Muscle layer of duodenum (tissue), 2 donors: ENCODE data around the gene UBA5.

Experiments used
- H3K27ac ChIP-seq: one replicate; pipeline ENCODE4 v1.7.0; 2013; ENCODE audit warnings: mild to moderate bottlenecking, low read length
- H3K27me3 ChIP-seq: one replicate; pipeline ENCODE4 v1.7.0; 2013; ENCODE audit warnings: low read depth, mild to moderate bottlenecking, control low read depth, low read length
- H3K36me3 ChIP-seq, 2 donors: one replicate each; pipeline ENCODE4 v1.7.0; 2013; ENCODE audit warnings: low read length in 2 of 2, control low read depth in 1 of 2, mild to moderate bottlenecking in 1 of 2; ENCODE audit not compliant: insufficient read depth in 2 of 2, control insufficient read depth in 1 of 2
- H3K4me1 ChIP-seq, 2 donors: one replicate each; pipeline ENCODE4 v1.7.0; 2013; ENCODE audit warnings: low read length in 2 of 2, mild to moderate bottlenecking in 2 of 2, control low read depth in 1 of 2, moderate library complexity in 1 of 2; ENCODE audit not compliant: insufficient read depth in 2 of 2, control insufficient read depth in 1 of 2
- H3K4me3 ChIP-seq, 2 donors: one replicate each; pipeline ENCODE4 v1.7.0; 2013; ENCODE audit warnings: low read length in 2 of 2, low read depth in 1 of 2, mild to moderate bottlenecking in 1 of 2
- H3K9me3 ChIP-seq, 2 donors: one replicate each; pipeline ENCODE4 v1.7.0; 2013; ENCODE audit warnings: low read length in 2 of 2, control low read depth in 1 of 2, mild to moderate bottlenecking in 1 of 2; ENCODE audit not compliant: control insufficient read depth in 1 of 2
- donor health status: healthy.

UBA5 gene

GRCh38 chr3:132654721-132655120 is 5.4 kb upstream of the UBA5 start:
- no peak overlapping the region for H3K4me3 ChIP-seq
- peaks cover 6% of the 10 kb centered on the region in 2 donors for H3K4me1 ChIP-seq
- no peaks in the 10 kb centered on the region for H3K27me3 ChIP-seq
- no peaks in the 10 kb centered on the region for H3K36me3 ChIP-seq
- H3K27ac ChIP-seq = no peak overlapping the region
- H3K9me3 ChIP-seq = no peaks in the 10 kb centered on the region

DNA sequence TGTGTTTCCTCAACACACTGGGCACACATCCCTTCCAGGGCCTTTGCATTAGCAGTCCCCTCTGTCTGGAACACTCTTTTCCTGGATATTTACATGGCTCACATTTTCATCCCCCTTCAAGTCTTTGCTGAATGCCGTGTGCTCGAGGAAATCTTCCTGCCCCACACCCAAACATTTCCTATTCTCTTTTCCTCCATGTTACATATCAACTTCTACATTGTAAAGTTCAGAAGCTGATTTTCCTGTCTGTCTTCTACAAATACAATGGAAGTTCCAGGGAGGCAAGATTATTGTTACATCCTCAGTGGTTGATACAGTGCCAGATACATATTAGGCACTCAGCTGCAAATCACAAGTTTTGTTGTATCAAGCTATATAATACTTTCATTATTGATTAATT is 4.7 kb upstream of the UBA5 start:
- no peak overlapping the region for H3K4me3 ChIP-seq
- no peaks in the 10 kb centered on the region for H3K36me3 ChIP-seq
- H3K9me3 ChIP-seq = no peaks in the 10 kb centered on the region
- H3K27me3 ChIP-seq = no peaks in the 10 kb centered on the region
- no peak overlapping the region for H3K27ac ChIP-seq
- peaks cover 6% of the 10 kb centered on the region in 2 donors for H3K4me1 ChIP-seq

- no peaks in the 10 kb centered on the region for H3K36me3 ChIP-seq
- peaks cover 18 to 19% of the 10 kb centered on the region in 2 donors for H3K4me1 ChIP-seq
- peak overlapping the region; percentile 95 for H3K27ac ChIP-seq
- no peaks in the 10 kb centered on the region for H3K27me3 ChIP-seq
- no peaks in the 10 kb centered on the region for H3K9me3 ChIP-seq
- peak overlapping the region in 1 of 2 donors; percentile 95 for H3K4me3 ChIP-seq
Observed at GRCh38 chr3:132657869-132658747, 2.0 kb upstream of the UBA5 start.

GRCh38 chr3:132659000-132659364 is 1.1 kb upstream of the UBA5 start:
- Histone ChIP-seq H3K27ac (peak overlapping the region; percentile 95), H3K9me3 (no peaks in the 10 kb centered on the region), H3K36me3 (no peaks in the 10 kb centered on the region), H3K4me1 (peaks cover 18 to 19% of the 10 kb centered on the region in 2 donors), H3K4me3 (peak overlapping the region; percentile 78 to 95), H3K27me3 (no peaks in the 10 kb centered on the region)

GRCh38 chr3:132659365-132660051 is 621 bp upstream of the UBA5 start, which contains the start of gene ACAD11:
ACAD11 (minus strand) TSS chr3:132659809; CDS start chr3:132659751, 58 bp downstream.
- H3K36me3 ChIP-seq = no peaks in the 10 kb centered on the region
- no peaks in the 10 kb centered on the region for H3K9me3 ChIP-seq
- H3K4me1 ChIP-seq = peaks cover 18 to 19% of the 10 kb centered on the region in 2 donors
- peak within 1 kb of the TSS; percentile 95 for H3K27ac ChIP-seq
- peak within 1 kb of the TSS; percentile 78 to 95 for H3K4me3 ChIP-seq
- no peaks in the 10 kb centered on the region for H3K27me3 ChIP-seq

DNA sequence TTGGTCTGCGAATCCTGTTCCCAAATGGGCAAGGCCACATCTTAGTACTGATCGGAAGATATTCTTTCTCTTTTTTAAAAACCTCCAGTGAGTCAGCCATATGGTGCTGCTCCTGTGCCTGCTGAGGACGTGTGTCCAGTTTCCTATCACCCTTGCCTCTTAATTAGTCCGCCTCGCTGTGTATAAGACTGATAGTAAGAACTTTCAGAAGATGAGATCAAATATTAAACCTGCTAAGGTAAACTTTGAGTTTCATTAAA is 612 bp downstream of the UBA5 start:
- H3K9me3 ChIP-seq = no peaks in the 10 kb centered on the region
- H3K4me1 ChIP-seq = peaks cover 18 to 19% of the 10 kb centered on the region in 2 donors
- H3K4me3 ChIP-seq = peak overlapping the region; percentile 78 to 95
- peak overlapping the region; percentile 95 for H3K27ac ChIP-seq
- no peaks in the 10 kb centered on the region for H3K36me3 ChIP-seq
- H3K27me3 ChIP-seq = no peaks in the 10 kb centered on the region

DNA sequence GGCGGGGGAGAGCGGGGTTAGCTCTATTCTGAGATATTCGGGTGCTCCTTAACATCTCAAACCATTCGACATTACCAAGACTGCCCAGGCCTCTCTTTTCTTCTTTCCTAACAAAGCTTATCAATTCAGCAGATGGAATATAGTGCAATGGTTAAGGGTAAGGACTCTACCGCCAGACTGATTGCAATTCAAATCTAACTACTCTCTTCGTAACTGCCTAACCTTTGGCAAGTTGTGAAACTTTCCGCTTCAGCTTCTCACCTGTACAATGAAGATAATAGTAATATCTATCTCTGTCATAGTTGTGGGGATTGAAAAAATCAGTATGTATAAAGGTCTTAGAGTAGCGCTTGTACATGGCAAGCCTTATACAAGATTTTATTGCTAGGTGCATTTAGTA is 972 bp downstream of the UBA5 start:
- peak overlapping the region; percentile 95 for H3K27ac ChIP-seq
- no peaks in the 10 kb centered on the region for H3K36me3 ChIP-seq
- no peaks in the 10 kb centered on the region for H3K27me3 ChIP-seq
- peaks cover 18 to 19% of the 10 kb centered on the region in 2 donors for H3K4me1 ChIP-seq
- H3K9me3 ChIP-seq = no peaks in the 10 kb centered on the region
- H3K4me3 ChIP-seq = peak overlapping the region; percentile 78 to 95

GRCh38 chr3:132662212-132662611 is 2.1 kb downstream of the UBA5 start:
- Histone ChIP-seq H3K27me3 (no peaks in the 10 kb centered on the region), H3K36me3 (peaks cover 0 to 5% of the 10 kb centered on the region in 2 donors), H3K9me3 (no peaks in the 10 kb centered on the region), H3K4me3 (peak overlapping the region in 1 of 2 donors; percentile 95), H3K27ac (no peak overlapping the region), H3K4me1 (peaks cover 18 to 19% of the 10 kb centered on the region in 2 donors)

DNA sequence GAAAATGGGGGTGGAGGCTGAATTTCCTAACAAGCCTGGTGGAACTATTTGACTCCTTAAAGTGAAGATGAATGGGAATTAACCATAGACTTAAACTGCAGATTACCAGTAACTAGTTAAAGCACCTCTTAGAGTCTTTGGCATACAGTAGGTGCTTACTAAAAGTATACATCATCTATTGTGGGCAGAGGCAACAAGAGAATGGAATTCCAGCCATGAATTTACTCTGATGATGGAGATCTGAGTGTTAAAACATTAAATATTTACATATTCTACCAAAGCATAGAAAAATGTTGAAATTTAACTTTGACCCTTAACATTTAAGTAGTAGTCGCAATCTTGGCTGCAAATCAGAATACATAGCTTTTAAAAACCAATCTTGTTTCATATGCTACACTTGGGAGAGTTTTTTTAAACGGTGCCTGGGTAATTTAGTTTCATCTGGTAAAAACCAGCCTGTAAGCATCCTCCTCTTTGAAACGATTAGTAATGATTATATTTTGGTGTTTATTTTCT is 5.2 kb downstream of the UBA5 start:
- Histone ChIP-seq H3K27ac (no peak overlapping the region), H3K27me3 (no peaks in the 10 kb centered on the region), H3K9me3 (no peaks in the 10 kb centered on the region), H3K4me1 (peaks cover 11 to 13% of the 10 kb centered on the region in 2 donors), H3K4me3 (no peak overlapping the region), H3K36me3 (peaks cover 0 to 5% of the 10 kb centered on the region in 2 donors)

GRCh38 chr3:132669256-132669777 is 9.2 kb downstream of the UBA5 start:
- H3K36me3 ChIP-seq = peaks cover 9 to 14% of the 10 kb centered on the region in 2 donors
- no peaks in the 10 kb centered on the region for H3K27me3 ChIP-seq
- no peak overlapping the region for H3K4me3 ChIP-seq
- no peaks in the 10 kb centered on the region for H3K4me1 ChIP-seq
- no peak overlapping the region for H3K27ac ChIP-seq
- no peaks in the 10 kb centered on the region for H3K9me3 ChIP-seq

DNA sequence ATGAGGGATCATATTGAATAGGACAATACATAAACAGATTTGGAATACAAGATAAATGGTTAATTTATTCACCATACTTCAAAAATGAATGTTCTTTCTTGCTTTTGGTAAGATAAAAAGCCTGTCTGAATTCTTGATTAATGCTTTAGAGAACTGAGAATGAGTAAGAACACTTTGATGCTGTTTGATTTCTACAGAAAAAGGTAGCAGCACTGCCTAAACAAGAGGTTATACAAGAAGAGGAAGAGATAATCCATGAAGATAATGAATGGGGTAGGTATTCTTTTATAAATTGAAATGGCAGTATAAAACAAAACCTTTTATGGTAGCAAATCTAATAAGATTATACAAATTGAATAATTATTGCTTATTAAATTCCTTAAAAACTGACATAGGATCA is 15.3 kb downstream of the UBA5 start:
- H3K4me3 ChIP-seq = no peak overlapping the region
- no peak overlapping the region for H3K27ac ChIP-seq
- H3K36me3 ChIP-seq = peaks cover 33 to 37% of the 10 kb centered on the region in 2 donors
- H3K9me3 ChIP-seq = no peaks in the 10 kb centered on the region
- H3K27me3 ChIP-seq = no peaks in the 10 kb centered on the region
- H3K4me1 ChIP-seq = no peaks in the 10 kb centered on the region
